ENCODE data around the gene GPANK1.

GRCh38 chr6:31713991-31714684, 49.3 kb upstream of the GPANK1 start:
- TF ChIP-seq CTCF (tag by site-specific recombination; IDR thresholded peaks at IDR 0.05) (no peak), ZNF777 (tag by site-specific recombination; IDR thresholded peaks at IDR 0.05; ENCODE audit: borderline replicate concordance) (no peak), ZNF324 (tag by site-specific recombination; IDR thresholded peaks at IDR 0.05) (no peak), GLI4 (tag by site-specific recombination; IDR thresholded peaks at IDR 0.05) (no peak), ZNF621 (tag by site-specific recombination; IDR thresholded peaks at IDR 0.05) (no peak), ZNF121 (tag by site-specific recombination; IDR thresholded peaks at IDR 0.05) (no peak), ZBTB7A (tag by site-specific recombination; IDR thresholded peaks at IDR 0.05; ENCODE audit: low read depth) (no peak), HIC1 (tag by site-specific recombination; IDR thresholded peaks at IDR 0.05) (no peak), SP2 (tag by site-specific recombination; IDR thresholded peaks at IDR 0.05) (no peak), ZNF274 (IDR thresholded peaks at IDR 0.05; ENCODE audit: low read length) (no peak), ZNF274 (tag by site-specific recombination; IDR thresholded peaks at IDR 0.05; ENCODE audit: borderline replicate concordance) (no peak), YY1 (tag by site-specific recombination; IDR thresholded peaks at IDR 0.05) (no peak)

Measured in HEK293 (cell line).